Keratinocyte (primary cell): ENCODE measurements around the gene AOX1.

ENCODE experiments used
- EZH2 ChIP-seq: IDR thresholded peaks from one replicate; pipeline ENCODE4 v1.6.1; 2012; ENCODE audit warnings: inconsistent platforms, mild to moderate bottlenecking, low read length, moderate library complexity
- TF ChIP-seq, protein P1 (sequence below), 3 experiments: IDR thresholded peaks in 1 of 3; conservative IDR thresholded peaks in 1 of 3; optimal IDR thresholded peaks in 1 of 3; 2 replicates in 2 of 3; 3 replicates in 1 of 3; pipeline versions ENCODE3 to v1.5.1; 2011; ENCODE audit warnings: low read length in 3 of 3, mild to moderate bottlenecking in 3 of 3, moderate library complexity in 2 of 3, control low read depth in 1 of 3, inconsistent platforms in 1 of 3; ENCODE audit not compliant: insufficient read depth in 2 of 3; ENCODE audit errors: extremely low read depth in 1 of 3

DNA sequence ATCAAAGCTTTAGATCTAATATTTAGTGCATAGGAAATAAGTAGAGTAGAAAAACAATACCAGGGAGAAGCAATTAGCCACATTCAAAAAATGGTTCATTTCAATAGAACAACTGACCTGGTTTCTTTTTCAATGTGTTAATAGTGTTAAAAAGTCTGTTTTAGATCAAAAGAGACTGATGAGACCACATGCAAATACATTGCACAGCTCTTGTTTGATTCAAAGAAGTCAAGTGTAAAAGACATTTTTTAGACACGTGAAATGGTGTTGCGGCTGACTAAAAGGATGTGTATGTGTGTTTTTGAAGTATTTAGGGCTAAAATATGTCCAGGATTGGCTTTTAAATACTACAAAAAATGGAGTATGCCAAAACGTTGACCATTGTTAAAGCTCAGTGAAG is 1.2 kb upstream of the AOX1 start:
- TF ChIP-seq, protein P1, sequence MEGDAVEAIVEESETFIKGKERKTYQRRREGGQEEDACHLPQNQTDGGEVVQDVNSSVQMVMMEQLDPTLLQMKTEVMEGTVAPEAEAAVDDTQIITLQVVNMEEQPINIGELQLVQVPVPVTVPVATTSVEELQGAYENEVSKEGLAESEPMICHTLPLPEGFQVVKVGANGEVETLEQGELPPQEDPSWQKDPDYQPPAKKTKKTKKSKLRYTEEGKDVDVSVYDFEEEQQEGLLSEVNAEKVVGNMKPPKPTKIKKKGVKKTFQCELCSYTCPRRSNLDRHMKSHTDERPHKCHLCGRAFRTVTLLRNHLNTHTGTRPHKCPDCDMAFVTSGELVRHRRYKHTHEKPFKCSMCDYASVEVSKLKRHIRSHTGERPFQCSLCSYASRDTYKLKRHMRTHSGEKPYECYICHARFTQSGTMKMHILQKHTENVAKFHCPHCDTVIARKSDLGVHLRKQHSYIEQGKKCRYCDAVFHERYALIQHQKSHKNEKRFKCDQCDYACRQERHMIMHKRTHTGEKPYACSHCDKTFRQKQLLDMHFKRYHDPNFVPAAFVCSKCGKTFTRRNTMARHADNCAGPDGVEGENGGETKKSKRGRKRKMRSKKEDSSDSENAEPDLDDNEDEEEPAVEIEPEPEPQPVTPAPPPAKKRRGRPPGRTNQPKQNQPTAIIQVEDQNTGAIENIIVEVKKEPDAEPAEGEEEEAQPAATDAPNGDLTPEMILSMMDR (optimal IDR thresholded peaks at IDR 0.05 in 1 of 3, IDR thresholded peaks at IDR 0.05 in 1 of 3, conservative IDR thresholded peaks at IDR 0.05 in 1 of 3; ENCODE audit: extremely low read depth in 1 of 3, insufficient read depth in 2 of 3, low read length in 3 of 3): no peak
- TF ChIP-seq EZH2: no peak
